Anterior cingulate cortex (tissue), 58 donors: Measurements from ENCODE around the gene GNA14.
"Not testable (repeated sequence)": the region's sequence is repeated elsewhere in the genome, so short reads cannot be mapped to it uniquely, and the experiment has no call there.

Experiments
- DNase-seq, 58 donors: peaks; one replicate each; lab custom pipeline; 2025; lab: John Stamatoyannopoulos, UW

GNA14 gene

GRCh38 chr9:77648234-77649108 lies at the start of gene GNA14:
Gene GNA14, minus strand, starts transcription at chr9:77648322. Its CDS starts 529 bp downstream, at chr9:77647793.
- peak in 44 of 58 donors; percentile 10 to 82 (median 37) for DNase-seq

- DNase-seq: no peak
Observed at GRCh38 chr9:77697238-77697984, 49.3 kb upstream of the GNA14 start.

- not testable (repeated sequence) for DNase-seq
Observed at GRCh38 chr9:77690723-77691122, 42.6 kb upstream of the GNA14 start.

- not testable (repeated sequence) for DNase-seq
Observed at GRCh38 chr9:77690119-77690518, 42.0 kb upstream of the GNA14 start.

- DNase-seq: not testable (repeated sequence)
Observed at GRCh38 chr9:77687737-77688136, 39.6 kb upstream of the GNA14 start.

- DNase-seq: no peak
Observed at GRCh38 chr9:77680581-77680980, 32.5 kb upstream of the GNA14 start.

- DNase-seq: no peak
Observed at GRCh38 chr9:77679661-77680368, 31.7 kb upstream of the GNA14 start.

- DNase-seq: peak in 1 of 58 donors; percentile 6
Observed at GRCh38 chr9:77679088-77679487, 31.0 kb upstream of the GNA14 start.

- no peak for DNase-seq
Observed at GRCh38 chr9:77677957-77678535, 29.9 kb upstream of the GNA14 start.

- DNase-seq: peak in 1 of 58 donors; percentile 1
Observed at GRCh38 chr9:77677397-77677796, 29.3 kb upstream of the GNA14 start.

- DNase-seq: no peak
Observed at GRCh38 chr9:77673941-77674791, 26.0 kb upstream of the GNA14 start.

GRCh38 chr9:77672183-77672582 lies 24.1 kb upstream of the GNA14 start:
- DNase-seq: no peak

- no peak for DNase-seq
Observed at GRCh38 chr9:77667151-77667550, 19.0 kb upstream of the GNA14 start.

- peak in 2 of 58 donors; percentile 7 to 8 for DNase-seq
Observed at GRCh38 chr9:77663754-77664153, 15.6 kb upstream of the GNA14 start.

- no peak for DNase-seq
Observed at GRCh38 chr9:77661566-77662085, 13.5 kb upstream of the GNA14 start.

- DNase-seq: no peak
Observed at GRCh38 chr9:77659926-77660325, 11.8 kb upstream of the GNA14 start.

GRCh38 chr9:77651203-77651602 lies 3.1 kb upstream of the GNA14 start:
- no peak for DNase-seq

GRCh38 chr9:77649109-77649812 lies 1.1 kb upstream of the GNA14 start:
- DNase-seq: no peak
